Keratinocyte (primary cell): ENCODE measurements around the gene MEA1. TPM values are rescaled to one million over a fixed set of nuclear protein-coding genes. Genes with fewer than 3 reads are reported as not detected.

Source experiments
- DNase-seq: peaks from one replicate; pipeline ENCODE4 v3.0.0-alpha.2; 2011; ENCODE audit warnings: low read depth, missing footprints, low spot score
- FAIRE-seq: peaks from 2 replicates; lab custom pipeline; 2011; peaks lifted over from hg19 to GRCh38; lab: Jason Lieb, UNC
- H2AFZ ChIP-seq: 2 replicates; pipeline ENCODE4 v1.6.0; 2012; ENCODE audit warnings: low read length, control low read depth, inconsistent platforms; ENCODE audit not compliant: control insufficient read depth
- H3K27ac ChIP-seq: 2 replicates; pipeline ENCODE4 v1.5.1; 2011; ENCODE audit warnings: low read length; ENCODE audit not compliant: control insufficient read depth, insufficient read depth
- H3K27me3 ChIP-seq: 3 replicates; pipeline ENCODE4 v1.6.0; 2011; ENCODE audit warnings: low read length; ENCODE audit not compliant: control insufficient read depth, insufficient read depth; ENCODE audit errors: extremely low read depth
- H3K36me3 ChIP-seq, 2 experiments: 2 replicates in 1 of 2; 3 replicates in 1 of 2; pipeline ENCODE4 v1.5.1; 2011; ENCODE audit warnings: low read length in 2 of 2, mild to moderate bottlenecking in 1 of 2; ENCODE audit not compliant: control insufficient read depth in 2 of 2, insufficient read depth in 2 of 2; ENCODE audit errors: extremely low read depth in 1 of 2
- H3K4me1 ChIP-seq: 3 replicates; pipeline ENCODE4 v1.5.1; 2011; ENCODE audit warnings: low read length; ENCODE audit not compliant: control insufficient read depth, insufficient read depth; ENCODE audit errors: extremely low read depth
- H3K4me2 ChIP-seq: 3 replicates; pipeline ENCODE4 v1.6.0; 2011; ENCODE audit warnings: low read depth, low read length; ENCODE audit not compliant: control insufficient read depth, insufficient read depth; ENCODE audit errors: extremely low read depth
- H3K4me3 ChIP-seq, 3 experiments: fragments of 200-600 bp in 1 of 3; sonication (generic) in 1 of 3; 2 replicates in 2 of 3; 3 replicates in 1 of 3; pipeline ENCODE4 v1.5.1; 2011 to 2016; ENCODE audit warnings: low read length in 3 of 3, mild to moderate bottlenecking in 3 of 3, control low read depth in 2 of 3, inconsistent platforms in 1 of 3, low read depth in 1 of 3, mixed read lengths in 1 of 3, mixed run types in 1 of 3, moderate library complexity in 1 of 3; ENCODE audit not compliant: control insufficient read depth in 2 of 3, insufficient read depth in 2 of 3; ENCODE audit errors: extremely low read depth in 1 of 3
- H3K79me2 ChIP-seq: 2 replicates; pipeline ENCODE4 v1.6.0; 2012; ENCODE audit warnings: low read length; ENCODE audit not compliant: control insufficient read depth, insufficient read depth
- H3K9ac ChIP-seq: 3 replicates; pipeline ENCODE4 v1.6.0; 2011; ENCODE audit warnings: low read length; ENCODE audit not compliant: control insufficient read depth, insufficient read depth; ENCODE audit errors: extremely low read depth
- H3K9me1 ChIP-seq: 3 replicates; pipeline ENCODE4 v1.6.0; 2011; ENCODE audit warnings: low read length; ENCODE audit not compliant: control insufficient read depth, insufficient read depth; ENCODE audit errors: extremely low read depth
- H3K9me3 ChIP-seq: 2 replicates; pipeline ENCODE4 v1.5.1; 2012; ENCODE audit warnings: low read depth, low read length; ENCODE audit not compliant: control insufficient read depth
- H4K20me1 ChIP-seq: 3 replicates; pipeline ENCODE4 v1.6.0; 2011; ENCODE audit warnings: low read length; ENCODE audit not compliant: control insufficient read depth, insufficient read depth; ENCODE audit errors: extremely low read depth
- EZH2 ChIP-seq: IDR thresholded peaks from one replicate; pipeline ENCODE4 v1.6.1; 2012; ENCODE audit warnings: inconsistent platforms, mild to moderate bottlenecking, low read length, moderate library complexity
- dilution Hi-C: fragments of 300-500 bp; cut with MboI; formaldehyde crosslinking; loops from one replicate; pipeline ENCODE4 v1.7.0; 2020; ENCODE audit warnings: low sequenced_read_pairs; ENCODE audit not compliant: extremely low pct_ligation_motif_present
- polyA plus RNA-seq, 5 experiments: library from polyadenylated mRNA; depleted of rRNA in 3 of 5; stranded (reverse) in 3 of 5; stranded (forward) in 1 of 5; unstranded in 1 of 5; fragments of >200 nt; gene quantifications; 1 replicate in 1 of 5; 2 replicates in 3 of 5; 3 replicates in 1 of 5; pipeline versions ENCODE4 v1.2.1 to v1.2.3, GENCODE V29; 2011 to 2012; ENCODE audit warnings: missing spikeins in 2 of 5, low read depth in 1 of 5, low replicate concordance in 1 of 5
- TF ChIP-seq, protein P1 (sequence below), 3 experiments: IDR thresholded peaks in 1 of 3; conservative IDR thresholded peaks in 1 of 3; optimal IDR thresholded peaks in 1 of 3; 2 replicates in 2 of 3; 3 replicates in 1 of 3; pipeline versions ENCODE3 to v1.5.1; 2011; ENCODE audit warnings: low read length in 3 of 3, mild to moderate bottlenecking in 3 of 3, moderate library complexity in 2 of 3, control low read depth in 1 of 3, inconsistent platforms in 1 of 3; ENCODE audit not compliant: insufficient read depth in 2 of 3; ENCODE audit errors: extremely low read depth in 1 of 3

The MEA1 gene
- polyA plus RNA-seq, 1 donor (not counting 4 experiments of a cell fraction or from before 2014, with no cell fraction given): 76.1 TPM

GRCh38 chr6:42981836-42982235, 31.9 kb downstream of the MEA1 start:
- no peak overlapping the region for H3K4me3 ChIP-seq
- DNase-seq (no peak), FAIRE-seq (no peak)
- H3K36me3 ChIP-seq: peaks cover 0 to 5% of the 10 kb centered on the region in 2 experiments
- H3K9me1 ChIP-seq: peaks cover 3% of the 10 kb centered on the region
- dilution Hi-C loops: no loop called here
- H3K79me2 ChIP-seq: peaks cover 34% of the 10 kb centered on the region
- H3K4me1 ChIP-seq: peaks cover 35% of the 10 kb centered on the region
- H4K20me1 ChIP-seq: no peaks in the 10 kb centered on the region
- H3K9ac ChIP-seq: no peak overlapping the region
- H3K27ac ChIP-seq: no peak overlapping the region
- H3K9me3 ChIP-seq: no peaks in the 10 kb centered on the region
- no peak overlapping the region for H3K4me2 ChIP-seq
- no peak overlapping the region for H2AFZ ChIP-seq
- H3K27me3 ChIP-seq: no peaks in the 10 kb centered on the region
- TF ChIP-seq, protein P1, sequence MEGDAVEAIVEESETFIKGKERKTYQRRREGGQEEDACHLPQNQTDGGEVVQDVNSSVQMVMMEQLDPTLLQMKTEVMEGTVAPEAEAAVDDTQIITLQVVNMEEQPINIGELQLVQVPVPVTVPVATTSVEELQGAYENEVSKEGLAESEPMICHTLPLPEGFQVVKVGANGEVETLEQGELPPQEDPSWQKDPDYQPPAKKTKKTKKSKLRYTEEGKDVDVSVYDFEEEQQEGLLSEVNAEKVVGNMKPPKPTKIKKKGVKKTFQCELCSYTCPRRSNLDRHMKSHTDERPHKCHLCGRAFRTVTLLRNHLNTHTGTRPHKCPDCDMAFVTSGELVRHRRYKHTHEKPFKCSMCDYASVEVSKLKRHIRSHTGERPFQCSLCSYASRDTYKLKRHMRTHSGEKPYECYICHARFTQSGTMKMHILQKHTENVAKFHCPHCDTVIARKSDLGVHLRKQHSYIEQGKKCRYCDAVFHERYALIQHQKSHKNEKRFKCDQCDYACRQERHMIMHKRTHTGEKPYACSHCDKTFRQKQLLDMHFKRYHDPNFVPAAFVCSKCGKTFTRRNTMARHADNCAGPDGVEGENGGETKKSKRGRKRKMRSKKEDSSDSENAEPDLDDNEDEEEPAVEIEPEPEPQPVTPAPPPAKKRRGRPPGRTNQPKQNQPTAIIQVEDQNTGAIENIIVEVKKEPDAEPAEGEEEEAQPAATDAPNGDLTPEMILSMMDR (optimal IDR thresholded peaks at IDR 0.05 in 1 of 3, IDR thresholded peaks at IDR 0.05 in 1 of 3, conservative IDR thresholded peaks at IDR 0.05 in 1 of 3; ENCODE audit: extremely low read depth in 1 of 3, insufficient read depth in 2 of 3, low read length in 3 of 3): no peak
- no peak for TF ChIP-seq EZH2

GRCh38 chr6:42979523-42980177, 34.1 kb downstream of the MEA1 start:
- H3K27me3 ChIP-seq: no peaks in the 10 kb centered on the region
- H3K9ac ChIP-seq: peak overlapping the region; percentile 87
- FAIRE-seq (peak; percentile 9), DNase-seq (no peak)
- H3K4me1 ChIP-seq: peaks cover 31% of the 10 kb centered on the region
- dilution Hi-C loops: no loop called here
- no peaks in the 10 kb centered on the region for H3K9me1 ChIP-seq
- peak overlapping the region; percentile 97 for H2AFZ ChIP-seq
- no peaks in the 10 kb centered on the region for H4K20me1 ChIP-seq
- peaks cover 20% of the 10 kb centered on the region for H3K79me2 ChIP-seq
- no peaks in the 10 kb centered on the region for H3K9me3 ChIP-seq
- no peak for TF ChIP-seq EZH2
- TF ChIP-seq, protein P1 (optimal IDR thresholded peaks at IDR 0.05 in 1 of 3, IDR thresholded peaks at IDR 0.05 in 1 of 3, conservative IDR thresholded peaks at IDR 0.05 in 1 of 3; ENCODE audit: extremely low read depth in 1 of 3, insufficient read depth in 2 of 3, low read length in 3 of 3): no peak
- H3K27ac ChIP-seq: peak overlapping the region; percentile 81
- peak overlapping the region; percentile 69 to 93 (median 93) for H3K4me3 ChIP-seq
- H3K4me2 ChIP-seq: peak overlapping the region; percentile 99
- no peaks in the 10 kb centered on the region for H3K36me3 ChIP-seq
